Esophagus muscularis mucosa (tissue), 4 donors: ENCODE results near the gene SPAG17. TPM values are rescaled to one million over a fixed set of nuclear protein-coding genes. Genes with fewer than 3 reads are reported as not detected.

Experiments
- DNase-seq: peaks from one replicate; pipeline ENCODE4 v3.0.0-alpha.2; 2017; ENCODE audit errors: extremely low spot score
- H3K27ac ChIP-seq, 4 donors: fragments of 200-600 bp; sonication (generic); replicated peaks in 1 of 4; 1 replicate in 3 of 4; 2 replicates in 1 of 4; pipeline ENCODE4 v1.5.1; 2016 to 2019; ENCODE audit warnings: mild to moderate bottlenecking in 1 of 4
- H3K27me3 ChIP-seq, 4 donors: fragments of 200-600 bp; sonication (generic); one replicate each; pipeline versions ENCODE4 v1.5.1 to v1.6.0; 2016 to 2019
- H3K36me3 ChIP-seq, 4 donors: fragments of 200-600 bp; sonication (generic); one replicate each; pipeline ENCODE4 v1.5.1; 2016 to 2019
- H3K4me1 ChIP-seq, 4 donors: fragments of 200-600 bp; sonication (generic); one replicate each; pipeline ENCODE4 v1.5.1; 2016 to 2019
- H3K4me3 ChIP-seq, 4 donors: fragments of 200-600 bp; sonication (generic); 1 replicate in 2 of 4; 2 replicates in 2 of 4; pipeline ENCODE4 v1.5.1; 2016 to 2019; ENCODE audit warnings: mild to moderate bottlenecking in 4 of 4, moderate library complexity in 1 of 4
- H3K9me3 ChIP-seq, 4 donors: fragments of 200-600 bp; sonication (generic); 1 replicate in 3 of 4; 2 replicates in 1 of 4; pipeline ENCODE4 v1.5.1; 2016 to 2019
- EP300 ChIP-seq: sonication (generic); formaldehyde crosslinking; IDR thresholded peaks from one replicate; pipeline ENCODE4 v1.6.1; 2017; ENCODE audit warnings: antibody characterized with exemption
- POLR2A ChIP-seq: fragments of 450-650 bp; IDR thresholded peaks from one replicate; pipeline ENCODE4 v1.6.1; 2017; ENCODE audit warnings: antibody characterized with exemption, moderate library complexity, mild to moderate bottlenecking, low read depth
- POLR2AphosphoS5 ChIP-seq, 2 donors: sonication (generic); formaldehyde crosslinking; IDR thresholded peaks; one replicate each; pipeline ENCODE4 v1.6.1; 2017; ENCODE audit warnings: antibody characterized with exemption in 2 of 2
- WGBS: methylation state at CpG from one replicate; pipeline ENCODE4 v1.1.5; 2018; 5-methylcytosine and 5-hydroxymethylcytosine counted together
- intact Hi-C: fragments of 100-400 bp; cut with DNase I; formaldehyde crosslinking; loops from one replicate; pipeline ENCODE4 v1.15.1; 2023
- total RNA-seq, 4 donors: library from RNA; depleted of rRNA; stranded (reverse); fragments of >200 nt; gene quantifications; one replicate each; pipeline versions ENCODE4 v1.1.0 to v1.2.1, GENCODE V29; 2016
- TF ChIP-seq, protein P1 (sequence below), 3 experiments: fragments of 200-600 bp in 2 of 3; fragments of 450-650 bp in 1 of 3; sonication (generic) in 2 of 3; IDR thresholded peaks; one replicate each; pipeline ENCODE4 v1.5.1; 2017 to 2019; ENCODE audit warnings: antibody characterized with exemption in 3 of 3, mild to moderate bottlenecking in 2 of 3, moderate library complexity in 1 of 3

Gene SPAG17
- total RNA-seq, 4 donors from 2014 or later: 0.17 to 0.23 TPM; not detected in 2

GRCh38 chr1:118204648-118205047 is 19.6 kb upstream of the SPAG17 start:
- H3K36me3 ChIP-seq: no peaks in the 10 kb centered on the region
- H3K4me3 ChIP-seq: no peak overlapping the region
- no peak for DNase-seq
- intact Hi-C loops: no loop called here
- H3K4me1 ChIP-seq: no peaks in the 10 kb centered on the region
- no peaks in the 10 kb centered on the region for H3K9me3 ChIP-seq
- H3K27ac ChIP-seq: no peak overlapping the region
- TF ChIP-seq EP300 (no peak), POLR2A (no peak), POLR2AphosphoS5 (IDR thresholded peaks at IDR 0.05) (no peak)
- TF ChIP-seq, protein P1, sequence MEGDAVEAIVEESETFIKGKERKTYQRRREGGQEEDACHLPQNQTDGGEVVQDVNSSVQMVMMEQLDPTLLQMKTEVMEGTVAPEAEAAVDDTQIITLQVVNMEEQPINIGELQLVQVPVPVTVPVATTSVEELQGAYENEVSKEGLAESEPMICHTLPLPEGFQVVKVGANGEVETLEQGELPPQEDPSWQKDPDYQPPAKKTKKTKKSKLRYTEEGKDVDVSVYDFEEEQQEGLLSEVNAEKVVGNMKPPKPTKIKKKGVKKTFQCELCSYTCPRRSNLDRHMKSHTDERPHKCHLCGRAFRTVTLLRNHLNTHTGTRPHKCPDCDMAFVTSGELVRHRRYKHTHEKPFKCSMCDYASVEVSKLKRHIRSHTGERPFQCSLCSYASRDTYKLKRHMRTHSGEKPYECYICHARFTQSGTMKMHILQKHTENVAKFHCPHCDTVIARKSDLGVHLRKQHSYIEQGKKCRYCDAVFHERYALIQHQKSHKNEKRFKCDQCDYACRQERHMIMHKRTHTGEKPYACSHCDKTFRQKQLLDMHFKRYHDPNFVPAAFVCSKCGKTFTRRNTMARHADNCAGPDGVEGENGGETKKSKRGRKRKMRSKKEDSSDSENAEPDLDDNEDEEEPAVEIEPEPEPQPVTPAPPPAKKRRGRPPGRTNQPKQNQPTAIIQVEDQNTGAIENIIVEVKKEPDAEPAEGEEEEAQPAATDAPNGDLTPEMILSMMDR (IDR thresholded peaks at IDR 0.05): no peak
- H3K27me3 ChIP-seq: no peaks in the 10 kb centered on the region

DNA sequence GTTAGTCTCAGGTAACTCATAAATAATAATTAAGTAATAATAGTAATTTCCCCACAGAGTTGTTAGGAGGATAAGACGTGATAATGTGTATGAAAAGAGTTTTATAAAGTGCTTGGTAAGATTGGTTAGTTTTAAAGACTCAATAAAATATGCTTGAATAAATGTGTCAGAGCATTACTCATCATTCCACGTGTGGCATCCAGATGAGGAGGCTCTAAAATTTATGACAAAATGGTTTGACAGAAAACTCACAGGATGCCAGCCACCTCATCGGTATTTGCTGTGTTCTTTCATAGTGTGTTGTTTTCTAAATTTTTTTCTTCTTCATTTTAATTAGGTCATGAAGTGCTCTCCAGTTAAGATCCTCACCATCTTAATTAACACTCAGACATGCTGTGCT is 19.1 kb upstream of the SPAG17 start:
- Histone ChIP-seq H3K27ac (no peak overlapping the region), H3K36me3 (no peaks in the 10 kb centered on the region), H3K27me3 (no peaks in the 10 kb centered on the region), H3K9me3 (no peaks in the 10 kb centered on the region), H3K4me1 (no peaks in the 10 kb centered on the region), H3K4me3 (no peak overlapping the region)
- no peak for DNase-seq
- 70% methylated on average over 3 of the region's 3 CpGs for WGBS
- intact Hi-C loops: no loop called here
- TF ChIP-seq POLR2AphosphoS5 (IDR thresholded peaks at IDR 0.05) (no peak), POLR2A (no peak), EP300 (no peak)
- TF ChIP-seq, protein P1 (IDR thresholded peaks at IDR 0.05): no peak

DNA sequence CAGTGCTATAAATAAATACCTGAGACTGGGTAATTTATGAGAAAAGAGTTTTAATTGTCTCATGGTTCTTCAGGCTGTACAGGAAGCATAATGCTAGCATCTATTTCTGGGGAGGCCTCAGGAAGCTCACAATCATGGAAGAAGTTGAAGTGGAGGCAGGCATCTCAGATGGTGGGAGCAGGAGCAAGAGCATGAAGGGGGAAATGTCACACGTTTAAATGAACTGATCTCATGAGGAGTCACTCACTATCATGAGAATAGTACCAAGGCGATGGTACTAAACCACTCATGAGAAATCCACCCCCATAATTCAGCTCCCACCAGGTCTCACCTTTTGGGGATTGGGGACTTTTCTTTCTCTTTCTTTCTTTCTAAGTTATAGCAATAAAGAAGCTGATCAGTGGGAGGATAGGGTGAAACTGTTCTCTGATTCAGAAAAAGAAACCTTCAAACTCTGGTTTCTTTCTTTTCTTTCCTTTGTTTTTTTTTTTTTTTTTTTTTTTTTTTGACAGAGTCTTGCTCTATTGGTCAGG is 17.1 kb upstream of the SPAG17 start:
- DNase-seq: no peak
- Histone ChIP-seq H3K36me3 (no peaks in the 10 kb centered on the region), H3K27me3 (no peaks in the 10 kb centered on the region), H3K4me1 (no peaks in the 10 kb centered on the region), H3K4me3 (no peak overlapping the region), H3K9me3 (no peaks in the 10 kb centered on the region), H3K27ac (no peak overlapping the region)
- intact Hi-C loops: no loop called here
- TF ChIP-seq EP300: no peak
- no peak for TF ChIP-seq POLR2AphosphoS5 (IDR thresholded peaks at IDR 0.05)
- WGBS: 69% methylated on average over 2 of the region's 2 CpGs

- DNase-seq: no peak
- TF ChIP-seq POLR2AphosphoS5 (IDR thresholded peaks at IDR 0.05) (no peak), EP300 (no peak), POLR2A (no peak)
- TF ChIP-seq, protein P1 (IDR thresholded peaks at IDR 0.05): no peak
- Histone ChIP-seq H3K4me3 (no peak overlapping the region), H3K27me3 (no peaks in the 10 kb centered on the region), H3K27ac (no peak overlapping the region), H3K4me1 (no peaks in the 10 kb centered on the region), H3K9me3 (no peaks in the 10 kb centered on the region), H3K36me3 (no peaks in the 10 kb centered on the region)
- intact Hi-C loops: no loop called here
- 69% methylated on average over 3 of the region's 3 CpGs for WGBS
Observed at GRCh38 chr1:118201524-118201923, 16.5 kb upstream of the SPAG17 start.

DNA sequence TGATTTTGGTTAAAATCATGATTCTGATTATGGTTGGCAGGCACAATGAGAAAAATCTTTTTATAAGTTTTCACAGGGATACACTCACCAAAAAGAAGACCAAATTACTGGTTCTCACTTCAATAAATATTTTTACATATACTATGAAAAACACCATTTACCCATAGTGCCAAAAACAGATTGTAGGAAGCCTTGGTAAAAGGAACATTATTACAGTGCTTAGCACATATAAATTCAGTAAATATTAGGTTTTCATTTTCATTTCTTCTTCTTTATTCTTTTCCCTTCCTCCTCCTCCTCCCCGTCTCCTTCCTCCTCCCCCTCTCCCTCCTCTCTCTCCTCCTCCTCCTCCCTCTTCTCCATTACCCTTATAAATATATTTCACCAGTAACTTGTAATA is 15.8 kb upstream of the SPAG17 start:
- Histone ChIP-seq H3K27me3 (no peaks in the 10 kb centered on the region), H3K4me3 (no peak overlapping the region), H3K9me3 (no peaks in the 10 kb centered on the region), H3K4me1 (no peaks in the 10 kb centered on the region), H3K36me3 (no peaks in the 10 kb centered on the region), H3K27ac (no peak overlapping the region)
- intact Hi-C loops: no loop called here
- 63% methylated on average over 1 of the region's 1 CpG for WGBS
- TF ChIP-seq POLR2A (no peak), EP300 (no peak), POLR2AphosphoS5 (IDR thresholded peaks at IDR 0.05) (no peak)
- TF ChIP-seq, protein P1 (IDR thresholded peaks at IDR 0.05): no peak
- no peak for DNase-seq
